Panc1 (cell line): ENCODE measurements around the gene AP3B1. TPM values are rescaled to one million over a fixed set of nuclear protein-coding genes. Genes with fewer than 3 reads are reported as not detected.

Source experiments
- ATAC-seq: fragments of 200-7000 bp; cut with Tn5 transposase; 2 replicates; pipeline ENCODE4 v1.9.1; 2020; ENCODE audit warnings: mild to moderate bottlenecking, moderate library complexity
- BruUV-seq: library from RNA; stranded (reverse); fragments of 400-500 nt; replicated peaks from 2 replicates; lab custom pipeline; 2021; lab: Mats Ljungman, UMichigan
- CTCF ChIA-PET: fragments of 300-600 bp; sonication (Branson Sonifier 250); formaldehyde crosslinking; loops from one replicate; lab custom pipeline; 2022; ENCODE audit warnings: antibody characterized with exemption; lab: Charles Lee
- POLR2A ChIA-PET: fragments of 300-600 bp; sonication (Branson Sonifier 250); formaldehyde crosslinking; loops from one replicate; lab custom pipeline; 2022; ENCODE audit warnings: antibody characterized with exemption; lab: Charles Lee
- DNase-seq: peaks from one replicate; pipeline ENCODE4 v3.0.0-alpha.2; 2010; ENCODE audit warnings: low read depth, low spot score
- H3K27ac ChIP-seq: 2 replicates; pipeline ENCODE4 v1.5.1; 2011; ENCODE audit warnings: mild to moderate bottlenecking, low read length, inconsistent platforms
- H3K27me3 ChIP-seq: fragments of 200-500 bp; sonication (Bioruptor generic); 2 replicates; pipeline ENCODE4 v1.6.0; 2014; ENCODE audit warnings: low read length, inconsistent platforms; ENCODE audit not compliant: control insufficient read depth, insufficient read depth
- H3K36me3 ChIP-seq: fragments of 200-500 bp; sonication (Bioruptor generic); 2 replicates; pipeline ENCODE4 v1.5.1; 2014; ENCODE audit warnings: inconsistent platforms, mild to moderate bottlenecking, low read length, moderate library complexity; ENCODE audit not compliant: control insufficient read depth, insufficient read depth
- H3K4me1 ChIP-seq: 2 replicates; pipeline ENCODE4 v1.5.1; 2011; ENCODE audit warnings: inconsistent platforms, mild to moderate bottlenecking, low read length, moderate library complexity; ENCODE audit not compliant: control insufficient read depth, insufficient read depth
- H3K4me3 ChIP-seq, 2 experiments: 2 replicates each; pipeline ENCODE4 v1.5.1; 2011 to 2012; ENCODE audit warnings: low read depth in 2 of 2, low read length in 2 of 2, mild to moderate bottlenecking in 2 of 2, inconsistent platforms in 1 of 2, moderate library complexity in 1 of 2
- H3K9me3 ChIP-seq: fragments of 200-500 bp; sonication (Bioruptor generic); 2 replicates; pipeline ENCODE4 v1.5.1; 2014; ENCODE audit warnings: low read depth, mild to moderate bottlenecking, inconsistent platforms, low read length, moderate library complexity; ENCODE audit not compliant: control insufficient read depth, insufficient read depth
- POLR2AphosphoS5 ChIP-seq: IDR thresholded peaks from 2 replicates; pipeline ENCODE4 v1.6.1; 2012; ENCODE audit warnings: mild to moderate bottlenecking, low read depth, low read length, moderate library complexity
- SIN3A ChIP-seq: IDR thresholded peaks from 2 replicates; pipeline ENCODE4 v1.6.1; 2012; ENCODE audit warnings: low read depth, mild to moderate bottlenecking, low read length, moderate library complexity, borderline replicate concordance; ENCODE audit not compliant: insufficient read depth
- TCF7L2 ChIP-seq: IDR thresholded peaks from 2 replicates; pipeline ENCODE4 v1.6.1; 2011; ENCODE audit warnings: mild to moderate bottlenecking, low read depth, low read length, inconsistent platforms
- in situ Hi-C: cut with HindIII; loops from 2 replicates; pipeline ENCODE4 v1.10.0; 2016; ENCODE audit warnings: low sequenced_read_pairs, low pct_unique_long_range_greater_than_20kb
- intact Hi-C: fragments of 100-400 bp; cut with micrococcal nuclease; formaldehyde crosslinking; loops from one replicate; pipeline ENCODE4 v1.10.0; 2022; ENCODE audit not compliant: unreplicated experiment
- total RNA-seq: library from RNA; stranded (reverse); gene quantifications from one replicate; pipeline ENCODE4 v1.2.1, GENCODE V29; 2021; ENCODE audit not compliant: unreplicated experiment
- TF ChIP-seq, protein P1 (sequence below), 2 experiments: IDR thresholded peaks; 2 replicates each; pipeline ENCODE4 v1.6.1; 2011 to 2012; ENCODE audit warnings: low read depth in 2 of 2, control low read depth in 1 of 2, low read length in 1 of 2, mild to moderate bottlenecking in 1 of 2, moderate library complexity in 1 of 2; ENCODE audit not compliant: insufficient read depth in 1 of 2
- TF ChIP-seq, protein P2 (sequence below): fragments of 450-650 bp; IDR thresholded peaks from 2 replicates; pipeline ENCODE4 v1.5.1; 2017; ENCODE audit warnings: mild to moderate bottlenecking

The AP3B1 gene
- total RNA-seq, 1 experiment from 2014 or later: 55.4 TPM

DNA sequence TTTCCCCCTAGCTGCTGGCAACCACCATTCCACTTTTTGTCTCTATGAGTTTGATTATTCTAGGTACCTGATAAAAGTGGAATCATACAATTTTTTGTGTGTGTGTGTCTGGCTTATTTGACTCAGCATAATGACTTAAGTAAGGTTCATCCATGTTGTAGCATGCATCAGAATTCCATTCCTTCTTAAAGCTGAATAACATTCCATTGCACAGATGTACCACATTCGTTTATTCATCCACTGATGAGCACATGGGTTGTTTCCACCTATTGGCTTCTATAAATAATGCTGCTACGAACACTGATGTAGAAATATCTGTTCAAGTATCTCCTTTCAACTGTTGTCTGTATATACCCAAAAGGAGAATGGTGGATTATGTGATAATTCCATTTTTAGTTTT lies 33.7 kb downstream of the AP3B1 start:
- ChIA-PET CTCF (no interaction called here), POLR2A (no interaction called here)
- intact Hi-C loops: no loop called here
- no TSS peak for BruUV-seq
- no peak overlapping the region for H3K4me3 ChIP-seq
- no peak overlapping the region for H3K27ac ChIP-seq
- in situ Hi-C loops: no loop called here
- ATAC-seq: no peak
- H3K9me3 ChIP-seq: no peaks in the 10 kb centered on the region
- H3K36me3 ChIP-seq: no peaks in the 10 kb centered on the region
- DNase-seq: no peak
- H3K4me1 ChIP-seq: no peaks in the 10 kb centered on the region
- TF ChIP-seq, protein P1, sequence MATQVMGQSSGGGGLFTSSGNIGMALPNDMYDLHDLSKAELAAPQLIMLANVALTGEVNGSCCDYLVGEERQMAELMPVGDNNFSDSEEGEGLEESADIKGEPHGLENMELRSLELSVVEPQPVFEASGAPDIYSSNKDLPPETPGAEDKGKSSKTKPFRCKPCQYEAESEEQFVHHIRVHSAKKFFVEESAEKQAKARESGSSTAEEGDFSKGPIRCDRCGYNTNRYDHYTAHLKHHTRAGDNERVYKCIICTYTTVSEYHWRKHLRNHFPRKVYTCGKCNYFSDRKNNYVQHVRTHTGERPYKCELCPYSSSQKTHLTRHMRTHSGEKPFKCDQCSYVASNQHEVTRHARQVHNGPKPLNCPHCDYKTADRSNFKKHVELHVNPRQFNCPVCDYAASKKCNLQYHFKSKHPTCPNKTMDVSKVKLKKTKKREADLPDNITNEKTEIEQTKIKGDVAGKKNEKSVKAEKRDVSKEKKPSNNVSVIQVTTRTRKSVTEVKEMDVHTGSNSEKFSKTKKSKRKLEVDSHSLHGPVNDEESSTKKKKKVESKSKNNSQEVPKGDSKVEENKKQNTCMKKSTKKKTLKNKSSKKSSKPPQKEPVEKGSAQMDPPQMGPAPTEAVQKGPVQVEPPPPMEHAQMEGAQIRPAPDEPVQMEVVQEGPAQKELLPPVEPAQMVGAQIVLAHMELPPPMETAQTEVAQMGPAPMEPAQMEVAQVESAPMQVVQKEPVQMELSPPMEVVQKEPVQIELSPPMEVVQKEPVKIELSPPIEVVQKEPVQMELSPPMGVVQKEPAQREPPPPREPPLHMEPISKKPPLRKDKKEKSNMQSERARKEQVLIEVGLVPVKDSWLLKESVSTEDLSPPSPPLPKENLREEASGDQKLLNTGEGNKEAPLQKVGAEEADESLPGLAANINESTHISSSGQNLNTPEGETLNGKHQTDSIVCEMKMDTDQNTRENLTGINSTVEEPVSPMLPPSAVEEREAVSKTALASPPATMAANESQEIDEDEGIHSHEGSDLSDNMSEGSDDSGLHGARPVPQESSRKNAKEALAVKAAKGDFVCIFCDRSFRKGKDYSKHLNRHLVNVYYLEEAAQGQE (IDR thresholded peaks at IDR 0.05; ENCODE audit: insufficient read depth in 1 of 2, low read depth in 2 of 2, low read length in 1 of 2): no peak
- TF ChIP-seq POLR2AphosphoS5 (no peak), SIN3A (no peak), TCF7L2 (no peak)
- TF ChIP-seq, protein P2, sequence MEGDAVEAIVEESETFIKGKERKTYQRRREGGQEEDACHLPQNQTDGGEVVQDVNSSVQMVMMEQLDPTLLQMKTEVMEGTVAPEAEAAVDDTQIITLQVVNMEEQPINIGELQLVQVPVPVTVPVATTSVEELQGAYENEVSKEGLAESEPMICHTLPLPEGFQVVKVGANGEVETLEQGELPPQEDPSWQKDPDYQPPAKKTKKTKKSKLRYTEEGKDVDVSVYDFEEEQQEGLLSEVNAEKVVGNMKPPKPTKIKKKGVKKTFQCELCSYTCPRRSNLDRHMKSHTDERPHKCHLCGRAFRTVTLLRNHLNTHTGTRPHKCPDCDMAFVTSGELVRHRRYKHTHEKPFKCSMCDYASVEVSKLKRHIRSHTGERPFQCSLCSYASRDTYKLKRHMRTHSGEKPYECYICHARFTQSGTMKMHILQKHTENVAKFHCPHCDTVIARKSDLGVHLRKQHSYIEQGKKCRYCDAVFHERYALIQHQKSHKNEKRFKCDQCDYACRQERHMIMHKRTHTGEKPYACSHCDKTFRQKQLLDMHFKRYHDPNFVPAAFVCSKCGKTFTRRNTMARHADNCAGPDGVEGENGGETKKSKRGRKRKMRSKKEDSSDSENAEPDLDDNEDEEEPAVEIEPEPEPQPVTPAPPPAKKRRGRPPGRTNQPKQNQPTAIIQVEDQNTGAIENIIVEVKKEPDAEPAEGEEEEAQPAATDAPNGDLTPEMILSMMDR: no peak
- H3K27me3 ChIP-seq: no peaks in the 10 kb centered on the region

- BruUV-seq: no TSS peak
- TF ChIP-seq TCF7L2 (no peak), SIN3A (no peak), POLR2AphosphoS5 (no peak)
- TF ChIP-seq, protein P1 (IDR thresholded peaks at IDR 0.05; ENCODE audit: insufficient read depth in 1 of 2, low read depth in 2 of 2, low read length in 1 of 2): no peak
- TF ChIP-seq, protein P2: no peak
Measured at GRCh38 chr5:78253201-78253600, 41.3 kb downstream of the AP3B1 start.

More at GRCh38 chr5:78253201-78253600, 41.3 kb downstream of the AP3B1 start:
- Histone ChIP-seq H3K36me3 (no peaks in the 10 kb centered on the region), H3K9me3 (no peaks in the 10 kb centered on the region), H3K27me3 (no peaks in the 10 kb centered on the region), H3K4me1 (no peaks in the 10 kb centered on the region), H3K4me3 (no peak overlapping the region), H3K27ac (no peak overlapping the region)
- no peak for DNase-seq
- intact Hi-C loops: no loop called here
- no peak for ATAC-seq
- CTCF ChIA-PET: no interaction called here
- POLR2A ChIA-PET: interaction anchor here (0.8 kb wide), 1 partner anchor 516 kb away, joined by 3 read pairs; no protein-coding TSS in a partner anchor
- in situ Hi-C loops: no loop called here
